GM12874 (cell line): ENCODE measurements around the gene KIF1A.

Source experiments
- CTCF ChIP-seq: IDR thresholded peaks from 2 replicates; pipeline ENCODE4 v1.5.1; 2011; ENCODE audit warnings: low read depth, mild to moderate bottlenecking, control low read depth, low read length, moderate library complexity; ENCODE audit not compliant: insufficient read depth

KIF1A gene

GRCh38 chr2:240745962-240746361 is 74.1 kb downstream of the KIF1A start:
- no peak for TF ChIP-seq CTCF

DNA sequence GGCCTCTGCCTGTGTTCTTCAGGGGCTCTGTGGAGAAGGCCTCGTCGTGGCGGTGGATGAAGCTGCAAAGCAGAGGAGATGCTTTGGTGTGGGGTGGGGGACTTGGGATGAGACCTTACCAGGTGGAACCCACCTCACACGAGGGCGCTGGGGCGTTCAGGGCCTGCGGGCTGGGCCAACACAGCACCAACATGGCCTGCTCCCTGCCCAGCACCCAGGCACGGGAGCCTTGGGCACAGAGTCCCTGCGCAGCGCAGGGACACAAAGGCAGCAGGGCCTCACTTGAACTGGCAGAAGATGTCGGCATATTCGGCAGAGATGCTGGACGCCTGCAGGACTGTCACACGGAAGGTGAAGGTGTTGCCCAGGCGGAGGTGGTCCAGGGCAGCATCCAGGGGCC is 74.6 kb downstream of the KIF1A start:
- TF ChIP-seq CTCF = no peak

- TF ChIP-seq CTCF = no peak
These were observed 77.4 kb downstream of the KIF1A start for GRCh38 chr2:240742602-240743095.

DNA sequence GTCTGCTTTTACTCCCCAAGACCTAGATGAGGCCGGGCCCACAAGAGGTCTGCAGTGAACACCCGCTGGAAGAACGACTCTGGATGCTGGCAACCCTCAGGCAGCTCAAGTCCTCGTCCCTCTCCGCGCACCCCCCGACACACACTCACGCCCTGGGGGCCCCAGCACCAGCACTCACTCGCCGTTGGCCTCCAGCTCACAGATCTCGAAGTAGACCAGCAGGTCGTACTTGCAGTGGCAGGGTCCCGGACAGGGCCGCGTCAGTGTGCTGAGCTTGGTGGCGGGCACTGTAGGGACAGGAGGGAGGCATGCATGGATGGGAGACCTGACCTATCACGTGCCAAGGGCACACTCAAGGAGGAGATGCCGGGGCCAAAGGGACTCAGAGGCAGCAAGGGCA is 78.9 kb downstream of the KIF1A start:
- TF ChIP-seq CTCF = no peak

DNA sequence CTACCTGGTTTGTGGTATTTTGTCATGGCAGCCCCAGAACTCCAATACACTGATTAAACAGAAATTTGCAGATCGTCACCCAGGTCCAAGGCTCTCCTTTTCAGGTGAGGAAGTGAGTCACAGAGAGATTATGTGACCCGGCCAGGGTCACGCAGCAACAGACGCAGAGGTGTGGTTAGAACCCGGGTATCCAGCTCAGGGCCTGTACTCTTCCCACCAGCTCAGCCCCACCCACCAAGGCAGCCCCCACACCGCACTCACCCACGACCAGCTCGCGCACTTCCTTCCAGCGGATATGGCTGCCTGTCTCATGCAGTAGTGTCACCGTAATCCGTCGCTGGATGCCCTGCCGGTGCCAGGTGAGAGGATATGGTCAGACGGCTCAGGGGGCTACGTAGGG is 80.2 kb downstream of the KIF1A start:
- no peak for TF ChIP-seq CTCF

GRCh38 chr2:240737958-240738357 is 82.1 kb downstream of the KIF1A start:
- no peak for TF ChIP-seq CTCF

- no peak for TF ChIP-seq CTCF
These were observed 82.5 kb downstream of the KIF1A start for GRCh38 chr2:240737512-240737911.
